CD4-positive, alpha-beta T cell treated with Interleukin-2 at 100 ng/mL for 4 hours (primary cell): Measurements from ENCODE around the gene STAMBPL1.
"Not testable (repeated sequence)": the region's sequence is repeated elsewhere in the genome, so short reads cannot be mapped to it uniquely, and the experiment has no call there.

Experiments used
- DNase-seq: peaks from one replicate; pipeline ENCODE4 v3.0.0-alpha.2; 2020; ENCODE audit warnings: low spot score

Gene STAMBPL1

GRCh38 chr10:88920986-88921593, 41.0 kb downstream of the STAMBPL1 start:
- no peak for DNase-seq

GRCh38 chr10:88922041-88922440, 42.0 kb downstream of the STAMBPL1 start:
- DNase-seq: no peak

DNA sequence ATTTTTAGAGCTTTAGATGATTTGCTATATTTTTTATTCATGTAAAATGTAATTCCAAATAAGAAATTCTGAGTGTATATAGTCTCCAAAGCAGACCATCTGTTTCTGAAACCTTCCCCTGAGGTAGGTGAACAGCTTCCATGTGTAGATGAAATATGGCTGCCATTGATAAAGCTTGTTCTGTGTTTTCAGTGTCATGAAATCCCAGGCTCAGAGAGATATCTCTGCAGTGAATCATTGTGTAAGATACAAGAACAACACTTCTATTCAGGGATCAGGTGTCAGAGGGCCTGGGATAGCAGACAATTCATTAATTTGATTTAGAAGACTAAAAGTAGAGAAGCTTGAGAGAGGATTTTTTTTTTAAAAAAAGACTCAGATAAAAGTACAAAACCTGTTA, 43.5 kb downstream of the STAMBPL1 start:
- no peak for DNase-seq

- DNase-seq: no peak
These were observed 46.7 kb downstream of the STAMBPL1 start for GRCh38 chr10:88926566-88927415.

DNA sequence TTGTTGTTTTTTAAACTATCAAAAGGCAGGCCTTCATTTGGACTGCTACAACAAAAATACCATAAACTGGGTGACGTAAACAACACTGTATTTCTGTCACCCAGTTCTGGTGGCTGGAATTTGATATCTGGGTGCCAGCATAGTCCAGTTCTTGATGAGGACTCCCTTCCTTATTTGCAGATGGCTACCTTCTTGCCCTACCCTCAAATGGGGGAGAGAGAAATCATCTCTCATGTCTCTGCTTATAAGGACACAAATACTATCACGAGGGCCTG, 47.3 kb downstream of the STAMBPL1 start:
- DNase-seq: no peak

DNA sequence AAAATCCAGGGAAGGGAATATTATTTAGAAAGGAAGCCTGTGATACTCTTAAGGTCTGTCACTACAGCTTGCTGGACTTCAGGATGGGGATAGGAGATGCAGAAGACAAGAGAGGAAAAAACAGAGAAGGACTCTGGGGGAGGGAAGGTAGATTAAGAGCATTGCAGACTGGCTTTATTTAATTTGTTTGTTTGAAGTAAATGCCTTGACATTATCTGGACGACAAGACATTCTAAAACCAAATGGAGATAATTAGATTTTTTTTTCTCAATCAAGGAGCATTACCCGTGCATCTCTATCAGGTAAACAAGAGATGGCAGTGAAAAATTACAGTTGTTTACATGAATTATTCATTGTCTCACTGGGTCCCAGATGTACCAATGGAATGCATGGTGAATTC, 48.2 kb downstream of the STAMBPL1 start:
- no peak for DNase-seq

- no peak for DNase-seq
These were observed 51.5 kb downstream of the STAMBPL1 start for GRCh38 chr10:88931548-88931947.

GRCh38 chr10:88932029-88932428, 52.0 kb downstream of the STAMBPL1 start:
- DNase-seq: not testable (repeated sequence)

DNA sequence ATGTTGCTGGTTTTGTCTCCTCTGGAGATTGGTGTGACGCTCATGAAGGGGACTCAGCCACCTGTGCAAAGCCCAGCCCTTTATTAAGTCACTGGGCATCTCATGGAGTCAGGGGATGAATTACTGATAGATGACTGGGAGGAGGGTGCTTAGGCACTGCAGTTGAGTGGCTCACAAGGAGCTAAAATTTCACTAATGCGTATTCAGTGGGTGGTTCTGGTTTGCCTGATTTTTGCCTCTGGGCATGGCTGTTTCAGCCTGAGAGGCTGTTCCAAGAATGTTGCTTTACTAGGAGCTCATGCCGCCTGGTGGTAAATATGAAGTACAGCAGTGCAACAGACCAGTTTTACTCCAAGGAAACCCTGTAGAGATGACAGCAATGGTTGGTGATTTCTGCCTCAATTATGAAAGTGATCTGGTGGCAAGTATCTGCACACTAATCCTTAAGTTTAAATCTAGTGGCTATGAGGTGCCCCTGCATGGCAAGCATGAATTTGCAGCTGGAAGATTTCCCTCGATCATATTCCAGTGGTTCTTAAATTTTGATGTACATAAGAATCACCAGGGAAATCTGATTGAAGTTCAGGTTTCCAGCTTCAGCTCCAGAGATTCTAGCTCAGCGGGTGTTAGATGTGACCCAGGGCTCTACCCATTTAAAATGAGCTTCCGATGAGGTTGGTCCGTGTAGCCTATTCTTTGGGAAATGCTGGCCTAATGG, 52.7 kb downstream of the STAMBPL1 start:
- peak; percentile 71 for DNase-seq

GRCh38 chr10:88933564-88933963, 53.5 kb downstream of the STAMBPL1 start:
- no peak for DNase-seq

DNA sequence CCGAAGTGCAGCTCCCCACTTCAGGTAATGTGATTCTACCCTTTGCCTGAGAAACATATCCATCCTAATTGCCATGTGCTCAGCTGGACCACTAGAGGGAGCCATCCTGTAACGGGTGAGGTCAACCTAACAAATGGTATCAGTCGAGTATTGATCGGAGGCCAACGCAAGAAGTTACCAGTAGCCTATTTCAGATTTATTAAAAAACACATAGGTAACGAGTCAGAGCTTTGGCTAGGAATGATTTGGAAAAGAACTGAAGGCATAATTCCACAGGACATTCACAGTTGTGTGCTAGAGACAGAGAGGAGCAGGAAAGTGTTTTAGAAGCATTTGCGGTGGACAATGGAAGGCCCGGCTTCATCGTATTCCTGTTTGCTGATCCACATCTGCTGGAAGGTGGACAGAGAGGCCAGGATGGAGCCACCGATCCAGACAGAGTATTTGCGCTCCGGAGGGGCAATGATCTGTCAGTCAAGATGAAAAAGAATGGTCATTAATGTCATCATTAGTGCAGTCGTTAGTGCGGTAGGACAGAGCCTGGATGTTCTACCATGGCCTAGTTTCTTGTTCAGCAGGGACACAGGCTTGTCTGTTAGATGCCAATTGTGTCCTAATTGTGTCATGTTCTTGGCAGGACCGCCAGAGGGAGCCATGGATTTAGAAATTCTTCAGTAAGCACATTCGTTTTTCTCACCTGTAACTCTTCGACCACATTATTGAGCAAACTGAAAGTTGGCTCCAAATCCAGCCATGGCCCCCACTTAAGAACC, 55.0 kb downstream of the STAMBPL1 start:
- peak; percentile 85 for DNase-seq

- DNase-seq: no peak
These were observed 56.6 kb downstream of the STAMBPL1 start for GRCh38 chr10:88936656-88937055.

DNA sequence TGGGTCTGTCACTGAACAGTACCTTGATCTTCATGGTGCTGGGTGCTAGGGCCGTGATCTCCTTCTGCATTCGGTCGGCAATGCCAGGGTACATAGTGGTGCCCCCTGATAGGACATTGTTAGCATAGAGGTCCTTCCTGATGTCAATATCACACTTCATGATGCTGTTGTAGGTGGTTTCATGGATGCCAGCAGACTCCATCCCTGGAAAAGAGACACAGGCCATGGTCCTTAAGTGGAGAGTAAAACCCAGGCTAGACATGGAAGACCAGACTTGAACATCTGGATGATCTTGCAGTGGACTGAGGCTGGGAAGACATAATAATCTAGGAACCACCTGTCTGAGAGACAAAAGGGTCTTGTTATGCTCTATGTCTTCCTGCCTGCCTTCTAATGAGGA, 58.0 kb downstream of the STAMBPL1 start:
- no peak for DNase-seq

DNA sequence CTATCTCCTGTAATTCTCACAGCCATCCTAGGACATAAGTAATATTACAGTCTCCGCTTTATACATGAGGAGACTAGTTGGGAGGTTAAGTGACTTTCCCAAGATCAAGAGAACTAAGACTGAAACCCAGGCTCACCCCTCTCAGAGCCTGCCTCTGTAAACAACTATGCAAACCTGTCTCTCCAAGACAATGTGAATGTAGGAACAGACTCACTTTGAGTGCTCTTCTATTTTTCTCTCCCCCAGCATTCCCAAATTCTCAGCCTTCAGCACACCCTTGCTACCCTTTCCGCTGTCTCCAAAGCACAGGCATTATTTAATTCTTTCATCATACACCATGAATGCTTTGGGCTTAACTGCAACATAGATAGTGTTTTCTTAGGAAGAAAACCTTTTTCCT, 58.9 kb downstream of the STAMBPL1 start:
- no peak for DNase-seq

- DNase-seq: no peak
These were observed 61.0 kb downstream of the STAMBPL1 start for GRCh38 chr10:88941026-88941425.

DNA sequence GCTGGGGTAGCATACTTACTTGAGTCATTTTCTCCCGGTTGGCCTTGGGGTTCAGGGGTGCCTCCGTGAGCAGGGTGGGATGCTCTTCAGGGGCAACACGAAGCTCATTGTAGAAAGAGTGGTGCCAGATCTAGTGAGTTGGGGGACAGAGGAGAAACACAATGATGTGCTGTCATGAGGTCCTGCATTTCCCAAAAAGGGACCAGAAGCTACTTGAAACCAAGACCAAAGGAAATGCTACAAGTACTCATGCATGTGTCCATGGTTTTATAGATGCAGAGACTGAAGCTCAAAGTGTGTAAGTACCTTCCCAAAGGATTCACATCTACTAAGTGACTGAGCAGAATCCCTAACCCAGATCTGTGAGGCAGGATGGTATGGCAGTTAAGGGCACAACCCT, 63.7 kb downstream of the STAMBPL1 start:
- no peak for DNase-seq

DNA sequence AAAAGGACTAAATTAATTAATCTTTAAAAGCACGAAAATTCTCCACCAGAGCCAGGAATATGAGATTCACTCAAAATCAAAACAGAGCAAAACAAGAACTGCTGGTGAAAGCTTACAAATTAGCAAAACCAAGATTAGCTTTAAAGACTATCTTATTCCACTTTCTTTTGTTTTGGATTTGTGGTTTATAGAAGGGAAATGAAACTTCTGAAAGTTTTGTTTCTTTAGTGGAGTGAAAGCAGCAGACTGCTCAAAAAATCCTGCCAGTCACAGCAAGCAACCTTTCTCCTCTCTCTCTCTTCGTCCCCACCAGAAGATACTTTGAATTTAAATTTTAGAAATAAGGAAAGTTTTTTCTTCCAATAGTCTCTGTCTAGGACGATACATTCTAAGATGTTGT, 64.8 kb downstream of the STAMBPL1 start:
- DNase-seq: no peak

DNA sequence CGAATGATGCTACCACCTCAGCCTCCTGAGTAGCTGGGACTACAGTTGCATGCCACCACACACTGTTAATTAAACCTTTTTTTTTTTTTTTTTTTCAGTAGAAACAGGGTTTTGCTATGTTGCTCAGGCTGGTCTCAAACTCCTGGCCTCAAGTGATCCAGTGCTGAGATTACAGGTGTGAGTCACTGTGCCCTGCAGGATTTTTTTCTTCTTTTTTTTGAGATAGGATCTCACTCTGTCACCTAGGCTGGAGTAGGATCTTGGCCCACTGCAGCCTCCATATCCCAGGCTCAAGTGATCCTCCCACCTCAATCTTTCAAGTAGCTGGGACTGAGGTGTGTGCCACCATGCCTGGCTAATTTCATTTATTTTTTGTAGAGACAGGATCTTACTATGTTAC, 66.2 kb downstream of the STAMBPL1 start:
- no peak for DNase-seq

DNA sequence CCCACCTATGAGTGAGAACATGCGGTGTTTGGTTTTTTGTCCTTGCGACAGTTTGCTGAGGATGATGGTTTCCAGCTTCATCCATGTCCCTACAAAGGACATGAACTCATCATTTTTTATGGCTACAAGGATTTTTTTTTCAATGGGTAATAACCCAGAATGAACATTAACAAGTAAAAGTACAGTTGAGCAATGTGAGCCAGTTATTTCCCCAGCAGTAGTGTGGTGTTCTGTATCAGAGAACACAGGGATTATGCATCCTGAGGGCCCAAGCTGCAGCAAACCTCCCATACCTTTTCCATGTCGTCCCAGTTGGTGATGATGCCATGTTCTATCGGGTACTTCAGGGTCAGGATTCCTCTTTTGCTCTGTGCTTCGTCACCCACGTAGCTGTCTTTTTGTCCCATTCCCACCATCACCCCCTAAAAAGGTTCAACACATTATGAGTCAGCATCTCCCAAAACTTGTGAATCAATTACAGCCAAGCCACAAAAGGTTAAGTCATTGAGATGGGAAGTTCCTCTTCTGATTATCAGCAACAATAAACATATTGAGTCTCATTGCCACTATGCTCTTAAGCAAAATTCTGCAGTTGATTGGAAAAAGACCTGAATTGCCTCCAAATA, 67.0 kb downstream of the STAMBPL1 start:
- no peak for DNase-seq

GRCh38 chr10:88949051-88949450, 69.0 kb downstream of the STAMBPL1 start:
- DNase-seq: no peak

DNA sequence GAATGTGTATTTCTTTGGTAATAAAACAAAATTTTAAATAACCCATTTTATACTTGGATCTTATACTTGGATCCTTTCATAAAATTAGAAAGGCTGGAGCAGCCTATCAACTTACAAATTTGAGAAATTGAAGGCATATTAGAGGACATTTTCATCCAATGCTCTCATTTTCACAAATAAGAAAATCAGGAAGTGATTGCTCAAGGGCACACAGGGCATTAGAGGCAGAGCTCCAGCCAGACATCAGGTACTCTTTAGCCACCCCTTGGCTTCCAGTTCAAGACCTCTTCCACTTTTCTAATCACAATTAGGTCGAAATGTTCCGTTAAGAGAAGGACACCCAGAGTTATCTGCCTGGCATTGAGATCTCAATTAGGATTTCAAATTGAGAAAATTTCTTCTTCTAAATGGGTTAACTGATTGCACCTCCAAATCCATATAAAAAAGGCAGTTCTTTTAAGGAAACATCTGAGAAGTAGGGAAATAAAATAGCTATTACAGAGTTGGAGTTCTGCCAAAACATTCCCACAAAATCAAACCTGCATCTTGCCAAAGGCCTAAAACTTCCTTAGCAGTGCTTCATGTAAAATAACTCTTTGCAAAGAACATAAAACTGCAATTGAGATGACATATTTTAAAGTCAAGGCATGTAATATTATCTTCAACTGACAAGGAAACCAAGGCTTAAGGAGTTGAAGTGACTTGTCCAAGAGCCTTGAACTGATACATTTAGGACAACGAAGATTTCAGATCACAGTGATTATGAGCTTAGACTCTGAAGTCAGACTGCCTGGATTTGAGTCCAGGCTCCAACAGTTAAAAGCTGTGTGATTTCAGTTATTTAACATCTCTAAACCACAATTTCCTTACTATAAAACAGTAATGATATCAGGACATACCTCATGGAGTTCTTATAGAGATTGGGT, 70.1 kb downstream of the STAMBPL1 start:
- no peak for DNase-seq
